HepG2 (cell line): ENCODE measurements around the gene KCNIP3. TPM values are rescaled to one million over a fixed set of nuclear protein-coding genes. Genes with fewer than 3 reads are reported as not detected.

Source experiments
- ATAC-seq: fragments of 200-7000 bp; cut with Tn5 transposase; 3 replicates; pipeline ENCODE4 v1.9.1; 2020; ENCODE audit warnings: mild to moderate bottlenecking, moderate library complexity
- BruUV-seq: library from RNA; stranded (reverse); fragments of 400-500 nt; replicated peaks from 2 replicates; lab custom pipeline; 2021; lab: Mats Ljungman, UMichigan
- CTCF ChIA-PET: fragments of 300-600 bp; formaldehyde crosslinking; extraction: SDS; loops from one replicate; lab custom pipeline; 2021; ENCODE audit warnings: low total read pairs, inconsistent platforms, low intra/inter-chr PET ratio; lab: Yijun Ruan, JAX
- POLR2A ChIA-PET: fragments of 350-600 bp; sonication (Branson Sonifier 250); formaldehyde crosslinking; loops from one replicate; lab custom pipeline; 2020; ENCODE audit warnings: antibody characterized with exemption, inconsistent platforms; lab: Yijun Ruan, JAX
- DNase-seq: peaks from one replicate; pipeline ENCODE4 v3.0.0-alpha.2; 2015; ENCODE audit warnings: low spot score
- FAIRE-seq: peaks from 3 replicates; lab custom pipeline; 2011; peaks lifted over from hg19 to GRCh38; lab: Jason Lieb, UNC
- H2AFZ ChIP-seq: one replicate; pipeline ENCODE4 v1.6.1; 2011; ENCODE audit warnings: low read length, inconsistent platforms
- H3K27ac ChIP-seq: fragments of 300-600 bp; 3 replicates; pipeline ENCODE4 v1.8.0; 2011; ENCODE audit warnings: mixed run types, mild to moderate bottlenecking, mixed read lengths, low read length, inconsistent platforms; ENCODE audit not compliant: insufficient read depth; ENCODE audit errors: extremely low read length
- H3K27me3 ChIP-seq, 2 experiments: fragments of 200-600 bp in 1 of 2; 2 replicates in 1 of 2; 3 replicates in 1 of 2; pipeline versions ENCODE4 v1.6.0 to v1.8.0; 2011; ENCODE audit warnings: low read length in 2 of 2, mild to moderate bottlenecking in 2 of 2, moderate library complexity in 2 of 2, inconsistent platforms in 1 of 2; ENCODE audit not compliant: insufficient read depth in 2 of 2, control insufficient read depth in 1 of 2
- H3K36me3 ChIP-seq, 2 experiments: fragments of 200-600 bp in 1 of 2; replicated peaks in 1 of 2; 2 replicates in 1 of 2; 3 replicates in 1 of 2; pipeline versions ENCODE4 v1.5.1 to v1.8.0; 2011; ENCODE audit warnings: low read length in 2 of 2, inconsistent platforms in 1 of 2; ENCODE audit not compliant: insufficient read depth in 2 of 2, control insufficient read depth in 1 of 2
- H3K4me1 ChIP-seq: 2 replicates; pipeline ENCODE4 v1.5.1; 2012; ENCODE audit warnings: low read length, inconsistent platforms; ENCODE audit not compliant: insufficient read depth
- H3K4me2 ChIP-seq: 2 replicates; pipeline ENCODE4 v1.6.0; 2011; ENCODE audit warnings: low read depth, low read length, inconsistent platforms
- H3K4me3 ChIP-seq, 3 experiments: fragments of 200-600 bp in 1 of 3; sonication (generic), shearing (Covaris generic) in 1 of 3; replicated peaks in 1 of 3; 2 replicates each; pipeline ENCODE4 v1.5.1; 2011 to 2016; ENCODE audit warnings: low read length in 3 of 3, inconsistent platforms in 2 of 3, low read depth in 2 of 3, mild to moderate bottlenecking in 2 of 3, control low read depth in 1 of 3, mixed read lengths in 1 of 3; ENCODE audit not compliant: insufficient read depth in 1 of 3
- H3K79me2 ChIP-seq: one replicate; pipeline ENCODE4 v1.6.1; 2011; ENCODE audit warnings: low read length, inconsistent platforms; ENCODE audit not compliant: insufficient read depth
- H3K9ac ChIP-seq: 2 replicates; pipeline ENCODE4 v1.6.0; 2011; ENCODE audit warnings: mild to moderate bottlenecking, low read depth, low read length, inconsistent platforms; ENCODE audit not compliant: insufficient read depth
- H3K9me3 ChIP-seq: 2 replicates; pipeline ENCODE4 v1.5.1; 2012; ENCODE audit warnings: mild to moderate bottlenecking, low read length
- H4K20me1 ChIP-seq: 2 replicates; pipeline ENCODE4 v1.6.0; 2011; ENCODE audit warnings: inconsistent platforms, mild to moderate bottlenecking, low read length, moderate library complexity; ENCODE audit not compliant: insufficient read depth
- CBX1 ChIP-seq: IDR thresholded peaks from one replicate; pipeline ENCODE4 v1.6.1; 2016; ENCODE audit warnings: antibody characterized with exemption, low read depth
- HDAC1 ChIP-seq: sonication (generic); formaldehyde crosslinking; IDR thresholded peaks from 2 replicates; pipeline ENCODE4 v1.5.1; 2020; ENCODE audit warnings: mild to moderate bottlenecking, missing genetic modification reagents
- HMG20B ChIP-seq: conservative IDR thresholded peaks from 2 replicates; pipeline ENCODE4 v1.6.1; 2016; ENCODE audit warnings: missing genetic modification reagents, missing compliant biosample characterization
- HOMEZ ChIP-seq: IDR thresholded peaks from 2 replicates; pipeline ENCODE4 v1.6.1; 2016; ENCODE audit warnings: low read depth
- IKZF5 ChIP-seq: IDR thresholded peaks from 2 replicates; pipeline ENCODE4 v1.6.1; 2018; ENCODE audit warnings: missing genetic modification reagents, mild to moderate bottlenecking, missing compliant biosample characterization
- NAIF1 ChIP-seq: sonication (generic); formaldehyde crosslinking; IDR thresholded peaks from 2 replicates; pipeline ENCODE4 v1.5.0; 2020; ENCODE audit warnings: mild to moderate bottlenecking, missing genetic modification reagents, borderline replicate concordance
- PAWR ChIP-seq: sonication (generic); formaldehyde crosslinking; IDR thresholded peaks from 2 replicates; pipeline ENCODE4 v1.4.0; 2020; ENCODE audit warnings: missing genetic modification reagents, mild to moderate bottlenecking, borderline replicate concordance
- SAFB2 ChIP-seq: sonication (generic); formaldehyde crosslinking; IDR thresholded peaks from 2 replicates; pipeline ENCODE4 v1.5.1; 2020; ENCODE audit warnings: missing genetic modification reagents, low read depth, mild to moderate bottlenecking, borderline replicate concordance
- THRA ChIP-seq: sonication (generic); formaldehyde crosslinking; IDR thresholded peaks from 2 replicates; pipeline ENCODE4 v1.4.0; 2020; ENCODE audit warnings: missing genetic modification reagents, borderline replicate concordance
- ZBTB37 ChIP-seq: sonication (generic); formaldehyde crosslinking; IDR thresholded peaks from 2 replicates; pipeline ENCODE4 v1.4.0; 2020; ENCODE audit warnings: mild to moderate bottlenecking, missing genetic modification reagents
- ZBTB49 ChIP-seq: sonication (generic); formaldehyde crosslinking; IDR thresholded peaks from 2 replicates; pipeline ENCODE4 v1.4.0; 2020; ENCODE audit warnings: missing genetic modification reagents, borderline replicate concordance
- ZFYVE20 ChIP-seq: sonication (generic); formaldehyde crosslinking; IDR thresholded peaks from 2 replicates; pipeline ENCODE4 v1.8.0; 2023; ENCODE audit warnings: low read depth, mild to moderate bottlenecking, moderate library complexity, missing genetic modification reagents, borderline replicate concordance
- ZNF879 ChIP-seq: sonication (generic); formaldehyde crosslinking; IDR thresholded peaks from 2 replicates; pipeline ENCODE4 v1.8.1; 2023; ENCODE audit warnings: missing genetic modification reagents
- WGBS: methylation state at CpG from one replicate; pipeline ENCODE4 v1.1.6; 2017; ENCODE audit warnings: low lambda C conversion rate; 5-methylcytosine and 5-hydroxymethylcytosine counted together
- in situ Hi-C: cut with HindIII; loops from 2 replicates; pipeline ENCODE4 v1.10.0; 2017; ENCODE audit warnings: low pct_unique_long_range_greater_than_20kb; ENCODE audit not compliant: extremely low pct_ligation_motif_present
- intact Hi-C: fragments of 100-400 bp; cut with micrococcal nuclease; formaldehyde crosslinking; loops from one replicate; pipeline ENCODE4 v1.10.0; 2022; ENCODE audit not compliant: unreplicated experiment
- polyA plus RNA-seq, 8 experiments: library from polyadenylated mRNA; depleted of rRNA in 3 of 8; stranded (reverse) in 7 of 8; unstranded in 1 of 8; fragments of >200 nt; fragmentation: Illumina TruSeq in 4 of 8; extraction: Trizol in 4 of 8; gene quantifications; 2 replicates each; pipeline versions ENCODE4 v1.2.1 to v1.2.3, GENCODE V29; 2011 to 2016; ENCODE audit warnings: low read depth in 4 of 8, missing spikeins in 1 of 8, mixed read lengths in 1 of 8; ENCODE audit not compliant: insufficient read depth in 1 of 8
- total RNA-seq, 5 experiments: library from RNA; depleted of rRNA; stranded (reverse); fragments of >200 nt; fragmentation: Illumina TruSeq; extraction: Trizol; gene quantifications; 2 replicates each; pipeline ENCODE4 v1.2.3, GENCODE V29; 2016; ENCODE audit warnings: low read depth in 1 of 5

The KCNIP3 gene
- total and polyA plus RNA-seq, 2 of the 13 experiments (the other 11 are each of a cell fraction or from before 2014, with no cell fraction given), result not detected

- no TSS peak for BruUV-seq
- DNase-seq (no peak), FAIRE-seq (no peak), ATAC-seq (no peak)
- Histone ChIP-seq H3K9me3 (no peaks in the 10 kb centered on the region), H3K4me1 (no peaks in the 10 kb centered on the region), H3K27ac (no peak overlapping the region), H3K9ac (no peak overlapping the region), H3K36me3 (no peaks in the 10 kb centered on the region), H3K27me3 (peaks cover 3 to 21% of the 10 kb centered on the region in 2 experiments; a peak in 4 of 5 replicates), H2AFZ (no peak overlapping the region), H4K20me1 (no peaks in the 10 kb centered on the region), H3K4me2 (no peak overlapping the region), H3K4me3 (no peak overlapping the region), H3K79me2 (no peaks in the 10 kb centered on the region)
- intact Hi-C loops (no loop called here), in situ Hi-C loops (no loop called here)
- 34% methylated on average over 6 of the region's 10 CpGs for WGBS
- ChIA-PET POLR2A (no interaction called here), CTCF (no interaction called here)
- TF ChIP-seq ZFYVE20 (CRISPR knock-in tag) (no peak), HDAC1 (CRISPR knock-in tag) (no peak), IKZF5 (CRISPR knock-in tag) (no peak), CBX1 (no peak), THRA (CRISPR knock-in tag) (no peak), ZNF879 (CRISPR knock-in tag) (no peak), HOMEZ (CRISPR knock-in tag) (no peak), ZBTB37 (CRISPR knock-in tag) (no peak), HMG20B (CRISPR knock-in tag) (no peak), SAFB2 (no peak), NAIF1 (CRISPR knock-in tag) (no peak), PAWR (CRISPR knock-in tag) (no peak), ZBTB49 (CRISPR knock-in tag) (no peak)
Measured at GRCh38 chr2:95331606-95332005, 34.5 kb downstream of the KCNIP3 start.
